IMR-90 (cell line): ENCODE results near the gene GPC2. TPM values are rescaled to one million over a fixed set of nuclear protein-coding genes. Genes with fewer than 3 reads are reported as not detected.
A peak's percentile ranks its signal among the peaks of the same experiment; 100 is the strongest.

Source experiments
- ATAC-seq: fragments of 200-7000 bp; cut with Tn5 transposase; 2 replicates; pipeline ENCODE4 v1.9.1; 2020; ENCODE audit warnings: low read depth, mild to moderate bottlenecking, moderate library complexity
- BruUV-seq: library from RNA; stranded (reverse); fragments of 400-500 nt; replicated peaks from 2 replicates; lab custom pipeline; 2021; lab: Mats Ljungman, UMichigan
- CTCF ChIA-PET: fragments of 300-600 bp; formaldehyde crosslinking; extraction: SDS; loops from one replicate; lab custom pipeline; 2021; ENCODE audit warnings: antibody characterized with exemption; lab: Yijun Ruan, JAX
- POLR2A ChIA-PET: fragments of 300-600 bp; sonication (Branson Sonifier 250); formaldehyde crosslinking; loops from one replicate; lab custom pipeline; 2022; ENCODE audit warnings: antibody characterized with exemption; ENCODE audit not compliant: unreplicated experiment; lab: Charles Lee
- DNase-seq: peaks from one replicate; pipeline ENCODE4 v3.0.0; 2013
- H2AFZ ChIP-seq: replicated peaks from 2 replicates; pipeline ENCODE3; 2013; ENCODE audit warnings: low read length, mild to moderate bottlenecking; ENCODE audit not compliant: poor library complexity
- H2AK5ac ChIP-seq: 2 replicates; pipeline ENCODE4 v1.6.1; 2013; ENCODE audit warnings: low read depth, low read length, inconsistent platforms
- H2AK9ac ChIP-seq: replicated peaks from 2 replicates; pipeline ENCODE3; 2013; ENCODE audit warnings: mild to moderate bottlenecking, low read depth, low read length, moderate library complexity; ENCODE audit not compliant: poor library complexity
- H2BK120ac ChIP-seq: 2 replicates; pipeline ENCODE4 v1.6.1; 2013; ENCODE audit warnings: low read depth, low read length, inconsistent platforms
- H2BK15ac ChIP-seq: 3 replicates; pipeline ENCODE4 v1.6.1; 2013; ENCODE audit warnings: low read depth, low read length, inconsistent platforms
- H2BK20ac ChIP-seq: 2 replicates; pipeline ENCODE4 v1.6.1; 2013; ENCODE audit warnings: low read depth, mild to moderate bottlenecking, inconsistent platforms, low read length, moderate library complexity
- H2BK5ac ChIP-seq: 2 replicates; pipeline ENCODE4 v1.6.1; 2013; ENCODE audit warnings: mild to moderate bottlenecking, low read depth, low read length, inconsistent platforms; ENCODE audit not compliant: poor library complexity, severe bottlenecking
- H3K14ac ChIP-seq: replicated peaks from 2 replicates; pipeline ENCODE4 v1.6.1; 2013; ENCODE audit warnings: low read depth, low read length, inconsistent platforms
- H3K18ac ChIP-seq: 2 replicates; pipeline ENCODE4 v1.6.1; 2013; ENCODE audit warnings: low read depth, low read length, control low read depth
- H3K23ac ChIP-seq: 2 replicates; pipeline ENCODE4 v1.6.1; 2013; ENCODE audit warnings: low read depth, low read length, inconsistent platforms
- H3K27ac ChIP-seq: 2 replicates; pipeline ENCODE4 v1.5.1; 2013; ENCODE audit warnings: mild to moderate bottlenecking, control low read depth, low read length; ENCODE audit not compliant: insufficient read depth
- H3K27me3 ChIP-seq: 2 replicates; pipeline ENCODE4 v1.6.1; 2013; ENCODE audit warnings: low read length; ENCODE audit not compliant: control insufficient read depth, insufficient read depth
- H3K36me3 ChIP-seq: 2 replicates; pipeline ENCODE4 v1.6.1; 2013; ENCODE audit warnings: low read length, mixed read lengths; ENCODE audit not compliant: control insufficient read depth, insufficient read depth
- H3K4ac ChIP-seq: 2 replicates; pipeline ENCODE4 v1.6.1; 2013; ENCODE audit warnings: low read depth, low read length, inconsistent platforms
- H3K4me1 ChIP-seq: 2 replicates; pipeline ENCODE4 v1.6.1; 2013; ENCODE audit warnings: low read length, mixed read lengths; ENCODE audit not compliant: control insufficient read depth, insufficient read depth
- H3K4me2 ChIP-seq: 2 replicates; pipeline ENCODE4 v1.6.1; 2013; ENCODE audit warnings: low read depth, mild to moderate bottlenecking, control low read depth, low read length, moderate library complexity
- H3K4me3 ChIP-seq: 2 replicates; pipeline ENCODE4 v1.5.1; 2013; ENCODE audit warnings: low read depth, mild to moderate bottlenecking, control low read depth, low read length, moderate library complexity; ENCODE audit not compliant: insufficient read depth
- H3K56ac ChIP-seq: 2 replicates; pipeline ENCODE4 v1.6.1; 2013; ENCODE audit warnings: low read length, inconsistent platforms; ENCODE audit not compliant: insufficient read depth; ENCODE audit errors: extremely low read depth
- H3K79me1 ChIP-seq, 2 experiments: 2 replicates each; pipeline ENCODE4 v1.6.1; 2013; ENCODE audit warnings: low read length in 2 of 2, inconsistent platforms in 1 of 2, low read depth in 1 of 2
- H3K9ac ChIP-seq: 2 replicates; pipeline ENCODE4 v1.6.1; 2013; ENCODE audit warnings: low read depth, low read length, control low read depth
- H3K9me1 ChIP-seq: 2 replicates; pipeline ENCODE4 v1.6.1; 2013; ENCODE audit warnings: low read length, inconsistent platforms; ENCODE audit not compliant: insufficient read depth
- H3K9me3 ChIP-seq: 2 replicates; pipeline ENCODE4 v1.6.1; 2013; ENCODE audit warnings: low read length; ENCODE audit not compliant: control insufficient read depth, insufficient read depth
- H4K20me1 ChIP-seq: 2 replicates; pipeline ENCODE4 v1.6.1; 2013; ENCODE audit warnings: low read length, inconsistent platforms; ENCODE audit not compliant: insufficient read depth
- H4K5ac ChIP-seq: 2 replicates; pipeline ENCODE4 v1.6.1; 2013; ENCODE audit warnings: mild to moderate bottlenecking, low read depth, low read length, control low read depth
- H4K8ac ChIP-seq, 2 experiments: 2 replicates each; pipeline ENCODE4 v1.6.1; 2013; ENCODE audit warnings: low read depth in 2 of 2, low read length in 2 of 2, control low read depth in 1 of 2, inconsistent platforms in 1 of 2
- H4K91ac ChIP-seq: 2 replicates; pipeline ENCODE4 v1.6.1; 2013; ENCODE audit warnings: low read depth, low read length, inconsistent platforms; ENCODE audit not compliant: insufficient read depth
- BHLHE40 ChIP-seq: fragments of 150-350 bp; IDR thresholded peaks from 2 replicates; pipeline ENCODE4 v1.6.1; 2016; ENCODE audit warnings: mild to moderate bottlenecking, low read depth, low read length
- CHD1 ChIP-seq: IDR thresholded peaks from 2 replicates; pipeline ENCODE4 v1.6.1; 2012; ENCODE audit warnings: low read depth, low read length, improper control_type of control experiment
- FOS ChIP-seq: fragments of 150-350 bp; IDR thresholded peaks from 2 replicates; pipeline ENCODE4 v1.6.1; 2016; ENCODE audit warnings: low read depth, low read length
- MAFK ChIP-seq: IDR thresholded peaks from 2 replicates; pipeline ENCODE4 v1.6.1; 2012; ENCODE audit warnings: low read depth, low read length, improper control_type of control experiment
- MXI1 ChIP-seq: IDR thresholded peaks from 2 replicates; pipeline ENCODE4 v1.6.1; 2012; ENCODE audit warnings: low read depth, mild to moderate bottlenecking, low read length, moderate library complexity, borderline replicate concordance
- POLR2A ChIP-seq: IDR thresholded peaks from 2 replicates; pipeline ENCODE4 v1.6.1; 2012; ENCODE audit warnings: mild to moderate bottlenecking, low read depth, low read length
- SMC3 ChIP-seq: fragments of 150-350 bp; IDR thresholded peaks from 2 replicates; pipeline ENCODE4 v1.6.1; 2016; ENCODE audit warnings: low read depth, mild to moderate bottlenecking, antibody characterized with exemption, low read length, moderate library complexity
- USF2 ChIP-seq: fragments of 150-350 bp; IDR thresholded peaks from 2 replicates; pipeline ENCODE4 v1.6.1; 2017; ENCODE audit warnings: mild to moderate bottlenecking, antibody characterized with exemption, low read length, low read depth
- WGBS, 2 experiments: methylation state at CpG; one replicate each; pipeline versions ENCODE4 v1.1.5 to v1.1.7; 2013; ENCODE audit warnings: missing lambda C conversion rate in 2 of 2; ENCODE audit not compliant: insufficient read length in 1 of 2; ENCODE audit errors: extremely low coverage in 2 of 2; 5-methylcytosine and 5-hydroxymethylcytosine counted together
- dilution Hi-C: fragments of 300-500 bp; cut with HindIII; formaldehyde crosslinking; loops from one replicate; pipeline ENCODE4 v1.14.3; 2018; ENCODE audit warnings: low sequenced_read_pairs; ENCODE audit not compliant: unreplicated experiment
- in situ Hi-C: fragments of 300-500 bp; cut with MboI; formaldehyde crosslinking; loops from 3 replicates; pipeline ENCODE4 v1.14.3; 2019; ENCODE audit warnings: low sequenced_read_pairs, inconsistent platforms, mixed read lengths
- intact Hi-C: fragments of 100-400 bp; cut with micrococcal nuclease; formaldehyde crosslinking; loops from 2 replicates; pipeline ENCODE4 v1.10.0; 2022
- polyA plus RNA-seq, 3 experiments: library from polyadenylated mRNA; depleted of rRNA; stranded (reverse); fragments of >200 nt; gene quantifications; 2 replicates each; pipeline ENCODE4 v1.2.3, GENCODE V29; 2012; ENCODE audit warnings: low replicate concordance in 1 of 3
- total RNA-seq: library from RNA; depleted of rRNA; stranded (reverse); fragments of >200 nt; gene quantifications from 2 replicates; pipeline ENCODE4 v1.2.3, GENCODE V29; 2012

GPC2 gene
- total and polyA plus RNA-seq, 2 of the 4 experiments (the other 2 are of a cell fraction) = 1.8 to 6.0 TPM

GRCh38 chr7:100128637-100128963 is 48.6 kb downstream of the GPC2 start:
- WGBS, 2 experiments = no CpG with 5 or more reads among the region's 1 CpG
- no peak overlapping the region for H3K56ac ChIP-seq
- no peak overlapping the region for H3K27ac ChIP-seq
- H3K4me1 ChIP-seq = peaks cover 2% of the 10 kb centered on the region; the same call in 1 of the 2 replicates
- no peak overlapping the region for H2BK120ac ChIP-seq
- CTCF ChIA-PET = interaction anchor here (0.6 kb wide), 1 partner anchor 139 kb away, joined by 3 read pairs; no protein-coding TSS in a partner anchor
- no peak overlapping the region for H2AK9ac ChIP-seq
- in situ Hi-C loops = no loop called here
- H2BK20ac ChIP-seq = no peak overlapping the region
- H3K4ac ChIP-seq = no peak overlapping the region
- no peaks in the 10 kb centered on the region for H3K9me3 ChIP-seq
- no peak overlapping the region for H3K18ac ChIP-seq
- H3K9ac ChIP-seq = no peak overlapping the region
- intact Hi-C loops = no loop called here
- H3K36me3 ChIP-seq = peaks cover 4% of the 10 kb centered on the region; the same call in 1 of the 2 replicates
- DNase-seq (no peak), ATAC-seq (no peak)
- no peak overlapping the region for H2AFZ ChIP-seq
- peak overlapping the region; percentile 94; the same call in 1 of the 2 replicates for H3K23ac ChIP-seq
- TF ChIP-seq MAFK = no peak
- no peak for TF ChIP-seq FOS
- no peak for TF ChIP-seq POLR2A
- TF ChIP-seq SMC3 = no peak
- TF ChIP-seq BHLHE40 = no peak
- no peak for TF ChIP-seq USF2
- TF ChIP-seq CHD1 = no peak
- no peak for TF ChIP-seq MXI1
- peak overlapping the region in 1 of 2 experiments; percentile 94; a peak in 1 of 4 replicates for H4K8ac ChIP-seq
- no peak overlapping the region for H3K4me3 ChIP-seq
- dilution Hi-C loops = no loop called here
- H2BK5ac ChIP-seq = no peak overlapping the region
- H2BK15ac ChIP-seq = no peak overlapping the region
- no peak overlapping the region for H2AK5ac ChIP-seq
- H3K27me3 ChIP-seq = no peaks in the 10 kb centered on the region
- H3K4me2 ChIP-seq = no peak overlapping the region
- no TSS peak for BruUV-seq
- POLR2A ChIA-PET = no interaction called here
- H4K5ac ChIP-seq = no peak overlapping the region
- no peak overlapping the region for H3K14ac ChIP-seq
- peaks cover 4% of the 10 kb centered on the region; the same call in 1 of the 2 replicates for H3K9me1 ChIP-seq
- no peaks in the 10 kb centered on the region for H4K20me1 ChIP-seq
- no peak overlapping the region for H4K91ac ChIP-seq
- peaks cover 12 to 43% of the 10 kb centered on the region in 2 experiments; a peak in 3 of 4 replicates for H3K79me1 ChIP-seq
